Skeletal muscle satellite cell (primary cell): Measurements from ENCODE around the gene NCAM1.

Experiments
- H3K27me3 ChIP-seq: 2 replicates; pipeline ENCODE4 v1.7.0; 2013; ENCODE audit warnings: low read length; ENCODE audit not compliant: control insufficient read depth, insufficient read depth
- H3K36me3 ChIP-seq: 2 replicates; pipeline ENCODE4 v1.7.0; 2013; ENCODE audit warnings: mild to moderate bottlenecking, control low read depth, low read length; ENCODE audit not compliant: insufficient read depth
- H3K4me1 ChIP-seq: 2 replicates; pipeline ENCODE4 v1.7.0; 2013; ENCODE audit warnings: low read length; ENCODE audit not compliant: control insufficient read depth, insufficient read depth
- H3K4me2 ChIP-seq: 2 replicates; pipeline ENCODE4 v1.7.0; 2013; ENCODE audit warnings: mild to moderate bottlenecking, low read length
- H3K4me3 ChIP-seq: 2 replicates; pipeline ENCODE4 v1.7.0; 2013; ENCODE audit warnings: low read length
- H3K9ac ChIP-seq: 2 replicates; pipeline ENCODE4 v1.7.0; 2013; ENCODE audit warnings: mild to moderate bottlenecking, low read depth, low read length, moderate library complexity
- H3K9me3 ChIP-seq: replicated peaks from 2 replicates; pipeline ENCODE4 v1.7.0; 2013; ENCODE audit warnings: mild to moderate bottlenecking, control low read depth, low read length

The NCAM1 gene

GRCh38 chr11:113248702-113249490, 287.7 kb downstream of the NCAM1 start:
- H3K36me3 ChIP-seq, result peaks cover 5% of the 10 kb centered on the region
- H3K27me3 ChIP-seq, result no peaks in the 10 kb centered on the region
- no peak overlapping the region for H3K9ac ChIP-seq
- no peaks in the 10 kb centered on the region for H3K9me3 ChIP-seq
- no peaks in the 10 kb centered on the region for H3K4me1 ChIP-seq
- H3K4me2 ChIP-seq, result no peak overlapping the region
- H3K4me3 ChIP-seq, result no peak overlapping the region

GRCh38 chr11:113249491-113249763, 288.2 kb downstream of the NCAM1 start:
- Histone ChIP-seq H3K4me1 (no peaks in the 10 kb centered on the region), H3K4me3 (no peak overlapping the region), H3K9me3 (no peaks in the 10 kb centered on the region), H3K9ac (no peak overlapping the region), H3K4me2 (no peak overlapping the region), H3K27me3 (no peaks in the 10 kb centered on the region), H3K36me3 (peaks cover 5% of the 10 kb centered on the region)

DNA sequence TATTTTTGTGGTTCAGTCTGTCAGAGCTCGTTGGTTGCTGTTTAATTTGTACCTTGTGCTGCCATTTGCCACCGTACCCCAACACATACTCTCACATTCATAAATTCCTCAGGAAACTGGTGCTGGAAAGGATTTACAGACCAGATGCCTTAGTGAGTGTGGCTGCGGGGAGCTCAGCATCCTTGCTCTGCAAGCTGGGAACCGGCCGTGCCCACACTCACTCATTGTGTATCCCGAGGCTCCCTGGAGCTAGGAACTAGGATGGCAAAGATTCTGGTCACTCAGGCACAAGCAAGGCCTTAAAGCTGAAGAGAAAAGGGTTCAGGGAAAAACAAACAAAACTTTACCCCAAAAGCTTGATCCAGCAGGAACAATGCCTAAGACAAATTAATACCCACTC, 288.6 kb downstream of the NCAM1 start:
- Histone ChIP-seq H3K9ac (no peak overlapping the region), H3K36me3 (peaks cover 5% of the 10 kb centered on the region), H3K4me2 (no peak overlapping the region), H3K9me3 (no peaks in the 10 kb centered on the region), H3K27me3 (no peaks in the 10 kb centered on the region), H3K4me3 (no peak overlapping the region), H3K4me1 (no peaks in the 10 kb centered on the region)

DNA sequence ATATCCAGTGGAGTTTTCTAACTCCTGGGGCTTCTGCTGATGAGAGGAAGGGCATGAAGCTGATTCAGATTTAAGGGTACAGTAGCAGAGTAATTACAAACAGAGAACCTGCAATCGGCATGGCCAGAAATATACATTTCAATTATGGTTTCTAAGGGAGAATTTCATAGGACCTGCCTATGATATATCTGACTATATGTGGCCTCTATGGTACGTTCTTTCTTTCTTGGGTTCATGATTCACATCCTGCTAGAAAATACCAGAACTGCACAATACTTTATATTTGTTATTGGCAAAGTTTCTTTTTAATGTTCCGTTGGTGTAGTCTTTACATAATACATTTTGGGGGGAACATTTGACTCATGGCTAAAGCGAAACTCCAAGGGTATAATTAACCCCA, 290.1 kb downstream of the NCAM1 start:
- peaks cover 5% of the 10 kb centered on the region for H3K36me3 ChIP-seq
- no peak overlapping the region for H3K4me3 ChIP-seq
- H3K9me3 ChIP-seq, result no peaks in the 10 kb centered on the region
- no peaks in the 10 kb centered on the region for H3K27me3 ChIP-seq
- no peaks in the 10 kb centered on the region for H3K4me1 ChIP-seq
- no peak overlapping the region for H3K4me2 ChIP-seq
- no peak overlapping the region for H3K9ac ChIP-seq

DNA sequence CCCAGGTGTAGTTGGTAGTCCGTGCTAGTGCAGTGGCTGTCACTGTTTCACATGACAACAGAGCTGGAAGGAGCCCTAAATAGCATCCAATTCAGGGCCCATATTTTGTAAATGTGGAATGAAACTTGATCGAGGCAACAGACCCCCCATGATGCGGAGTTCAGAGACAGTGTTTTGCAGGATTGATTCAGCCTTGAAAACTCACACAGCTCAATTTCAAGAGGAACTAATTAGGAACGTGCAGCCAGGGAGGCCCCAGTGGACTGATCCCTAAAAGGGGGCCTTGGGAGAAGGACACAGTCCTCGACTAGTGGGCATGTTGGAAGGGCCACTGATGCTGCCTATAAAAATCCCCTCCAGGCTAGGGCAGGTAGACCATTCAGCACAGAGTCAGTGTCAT, 292.2 kb downstream of the NCAM1 start:
- no peak overlapping the region for H3K9ac ChIP-seq

DNA sequence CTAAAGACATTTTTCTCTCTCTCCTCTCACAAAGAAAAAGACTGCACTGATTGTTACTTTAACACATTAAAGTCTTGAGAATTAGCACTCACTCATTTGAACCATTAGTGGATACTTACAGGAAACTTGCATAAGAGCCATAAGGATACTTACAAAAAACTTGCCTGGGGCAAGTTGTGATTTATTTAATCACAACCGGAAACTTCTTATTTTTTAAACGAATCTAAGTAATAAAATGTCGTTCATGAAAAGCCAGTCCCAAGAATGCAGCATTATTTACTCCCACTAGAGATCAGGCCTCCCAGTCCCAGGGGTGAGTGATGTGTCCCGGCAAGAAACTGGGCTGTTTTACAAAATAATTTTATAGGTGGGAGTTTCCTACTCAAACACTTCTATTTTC, 293.9 kb downstream of the NCAM1 start:
- Histone ChIP-seq H3K36me3 (no peaks in the 10 kb centered on the region), H3K4me1 (no peaks in the 10 kb centered on the region)

More for the DNA sequence above, 292.2 kb downstream of the NCAM1 start:
- H3K4me3 ChIP-seq, result no peak overlapping the region
- H3K9me3 ChIP-seq, result no peaks in the 10 kb centered on the region
- no peak overlapping the region for H3K4me2 ChIP-seq
- no peaks in the 10 kb centered on the region for H3K36me3 ChIP-seq
- H3K4me1 ChIP-seq, result no peaks in the 10 kb centered on the region
- H3K27me3 ChIP-seq, result no peaks in the 10 kb centered on the region

GRCh38 chr11:113255741-113256140, 294.5 kb downstream of the NCAM1 start:
- no peak overlapping the region for H3K4me3 ChIP-seq
- H3K4me2 ChIP-seq, result no peak overlapping the region
- H3K9ac ChIP-seq, result no peak overlapping the region
- no peaks in the 10 kb centered on the region for H3K27me3 ChIP-seq
- H3K4me1 ChIP-seq, result no peaks in the 10 kb centered on the region
- no peaks in the 10 kb centered on the region for H3K36me3 ChIP-seq
- no peaks in the 10 kb centered on the region for H3K9me3 ChIP-seq

More for the DNA sequence above, 293.9 kb downstream of the NCAM1 start:
- Histone ChIP-seq H3K9ac (no peak overlapping the region), H3K9me3 (no peaks in the 10 kb centered on the region), H3K4me3 (no peak overlapping the region), H3K27me3 (no peaks in the 10 kb centered on the region), H3K4me2 (no peak overlapping the region)

DNA sequence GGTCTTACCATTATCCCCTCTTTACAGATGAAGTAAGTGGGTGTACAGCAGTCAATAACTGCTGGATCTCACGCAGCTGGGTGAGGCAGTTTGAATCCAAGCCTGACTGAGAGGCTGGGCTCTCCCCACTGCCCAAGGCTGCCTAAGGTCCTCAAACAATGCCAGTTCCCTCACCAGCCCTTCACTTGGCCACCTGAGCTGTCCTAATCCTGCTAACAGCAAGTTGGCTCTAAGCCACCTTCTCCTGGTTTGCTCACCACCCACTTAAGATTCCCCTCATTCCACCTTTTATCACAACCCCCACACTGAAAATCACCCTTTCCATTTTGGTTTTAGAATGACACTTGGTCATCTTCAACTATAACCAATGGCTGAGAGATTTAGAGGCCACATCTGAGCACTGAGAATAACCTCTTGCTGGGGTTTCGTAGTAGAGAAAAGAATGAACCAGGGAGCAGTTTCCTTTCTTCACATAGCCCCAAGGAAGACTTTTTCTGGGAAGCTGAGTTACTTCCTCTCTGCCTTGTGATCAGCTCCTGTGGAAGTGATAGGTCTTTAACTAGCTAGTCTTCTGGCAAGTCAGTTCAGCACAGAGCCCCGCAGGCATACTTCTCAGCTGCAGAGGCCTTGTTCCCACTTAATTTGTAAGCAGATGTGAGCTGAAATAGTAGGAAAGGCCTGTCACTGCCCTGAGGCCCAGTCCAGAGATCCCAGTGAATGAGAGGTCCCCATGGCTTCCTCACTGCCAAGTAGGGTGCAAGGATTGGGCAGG, 295.4 kb downstream of the NCAM1 start:
- Histone ChIP-seq H3K4me1 (no peaks in the 10 kb centered on the region), H3K4me3 (no peak overlapping the region), H3K9me3 (no peaks in the 10 kb centered on the region), H3K9ac (no peak overlapping the region), H3K4me2 (no peak overlapping the region), H3K27me3 (no peaks in the 10 kb centered on the region), H3K36me3 (no peaks in the 10 kb centered on the region)

GRCh38 chr11:113260096-113260425, 298.8 kb downstream of the NCAM1 start:
- Histone ChIP-seq H3K4me2 (no peak overlapping the region), H3K27me3 (no peaks in the 10 kb centered on the region), H3K9ac (no peak overlapping the region), H3K4me3 (no peak overlapping the region), H3K4me1 (no peaks in the 10 kb centered on the region), H3K36me3 (no peaks in the 10 kb centered on the region), H3K9me3 (no peaks in the 10 kb centered on the region)

GRCh38 chr11:113260541-113260940, 299.3 kb downstream of the NCAM1 start:
- Histone ChIP-seq H3K9ac (no peak overlapping the region), H3K4me3 (no peak overlapping the region), H3K4me2 (no peak overlapping the region), H3K9me3 (no peaks in the 10 kb centered on the region), H3K27me3 (no peaks in the 10 kb centered on the region), H3K36me3 (no peaks in the 10 kb centered on the region), H3K4me1 (no peaks in the 10 kb centered on the region)

- H3K9ac ChIP-seq, result no peak overlapping the region
- no peak overlapping the region for H3K4me2 ChIP-seq
- H3K4me1 ChIP-seq, result no peaks in the 10 kb centered on the region
- H3K36me3 ChIP-seq, result no peaks in the 10 kb centered on the region
- no peaks in the 10 kb centered on the region for H3K9me3 ChIP-seq
- no peak overlapping the region for H3K4me3 ChIP-seq
- no peaks in the 10 kb centered on the region for H3K27me3 ChIP-seq
Measured at GRCh38 chr11:113261709-113262475, 300.7 kb downstream of the NCAM1 start.
